Mesenchymal stem cell (in vitro differentiated cells and primary cell): ENCODE results near the gene ANKRD29.

Source experiments
- DNase-seq: peaks from one replicate; pipeline ENCODE4 v3.0.0-alpha.2; 2013
- H2AFZ ChIP-seq: one replicate; pipeline ENCODE4 v1.6.1; 2013; ENCODE audit warnings: low read depth, mild to moderate bottlenecking, control low read depth, inconsistent platforms, low read length, moderate library complexity
- H2AK5ac ChIP-seq: 2 replicates; pipeline ENCODE4 v1.6.1; 2013; ENCODE audit warnings: low read length, moderate library complexity, mild to moderate bottlenecking, inconsistent platforms; ENCODE audit not compliant: severe bottlenecking
- H2BK120ac ChIP-seq: one replicate; pipeline ENCODE4 v1.6.1; 2013; ENCODE audit warnings: low read depth, mild to moderate bottlenecking, inconsistent platforms, low read length, moderate library complexity
- H2BK12ac ChIP-seq, 2 experiments: one replicate each; pipeline ENCODE4 v1.6.1; 2013; ENCODE audit warnings: inconsistent platforms in 2 of 2, low read length in 2 of 2, mild to moderate bottlenecking in 2 of 2, moderate library complexity in 2 of 2, control low read depth in 1 of 2
- H2BK15ac ChIP-seq: one replicate; pipeline ENCODE4 v1.6.1; 2013; ENCODE audit warnings: mild to moderate bottlenecking, low read depth, inconsistent platforms; ENCODE audit not compliant: poor library complexity, severe bottlenecking
- H2BK5ac ChIP-seq: 2 replicates; pipeline ENCODE4 v1.6.1; 2013; ENCODE audit warnings: low read depth, mild to moderate bottlenecking, low read length, control low read depth, inconsistent platforms; ENCODE audit not compliant: poor library complexity, severe bottlenecking
- H3K14ac ChIP-seq, 2 experiments: one replicate each; pipeline ENCODE4 v1.6.1; 2013; ENCODE audit warnings: inconsistent platforms in 2 of 2, low read length in 2 of 2, control low read depth in 1 of 2, mild to moderate bottlenecking in 1 of 2, moderate library complexity in 1 of 2
- H3K18ac ChIP-seq, 2 experiments: one replicate each; pipeline ENCODE4 v1.6.1; 2013; ENCODE audit warnings: inconsistent platforms in 2 of 2, low read length in 2 of 2, control low read depth in 1 of 2, low read depth in 1 of 2, mild to moderate bottlenecking in 1 of 2
- H3K23ac ChIP-seq, 2 experiments: one replicate each; pipeline ENCODE4 v1.6.1; 2013; ENCODE audit warnings: inconsistent platforms in 2 of 2, low read length in 2 of 2, mild to moderate bottlenecking in 2 of 2, moderate library complexity in 2 of 2, control low read depth in 1 of 2
- H3K27ac ChIP-seq: 2 replicates; pipeline ENCODE4 v1.5.1; 2013; ENCODE audit warnings: mild to moderate bottlenecking, moderate library complexity, low read length, control low read depth, inconsistent platforms; ENCODE audit not compliant: poor library complexity, severe bottlenecking
- H3K27me3 ChIP-seq, 2 experiments: 2 replicates each; pipeline versions ENCODE4 v1.6.1 to v1.7.0; 2013; ENCODE audit warnings: low read length in 2 of 2, mild to moderate bottlenecking in 2 of 2, moderate library complexity in 2 of 2, control low read depth in 1 of 2, inconsistent platforms in 1 of 2; ENCODE audit not compliant: control insufficient read depth in 1 of 2, insufficient read depth in 1 of 2
- H3K36me3 ChIP-seq, 2 experiments: 2 replicates each; pipeline versions ENCODE4 v1.6.1 to v1.7.0; 2013; ENCODE audit warnings: low read length in 2 of 2, control low read depth in 1 of 2, inconsistent platforms in 1 of 2, low read depth in 1 of 2, mild to moderate bottlenecking in 1 of 2; ENCODE audit not compliant: insufficient read depth in 2 of 2, control insufficient read depth in 1 of 2
- H3K4ac ChIP-seq, 2 experiments: one replicate each; pipeline ENCODE4 v1.6.1; 2013; ENCODE audit warnings: inconsistent platforms in 2 of 2, low read length in 2 of 2, mild to moderate bottlenecking in 2 of 2, moderate library complexity in 2 of 2, control low read depth in 1 of 2, low read depth in 1 of 2
- H3K4me1 ChIP-seq: 2 replicates; pipeline ENCODE4 v1.6.1; 2013; ENCODE audit warnings: low read depth, low read length, control low read depth; ENCODE audit not compliant: control insufficient read depth, insufficient read depth
- H3K4me2 ChIP-seq: 2 replicates; pipeline ENCODE4 v1.6.1; 2013; ENCODE audit warnings: low read length, mild to moderate bottlenecking, inconsistent platforms; ENCODE audit not compliant: poor library complexity, severe bottlenecking
- H3K4me3 ChIP-seq, 2 experiments: 2 replicates each; pipeline versions ENCODE4 v1.5.1 to v1.7.0; 2013; ENCODE audit warnings: low read length in 2 of 2, mild to moderate bottlenecking in 2 of 2, control low read depth in 1 of 2, low read depth in 1 of 2; ENCODE audit not compliant: insufficient read depth in 1 of 2
- H3K79me1 ChIP-seq: replicated peaks from 2 replicates; pipeline ENCODE4 v1.6.1; 2013; ENCODE audit warnings: mild to moderate bottlenecking, control low read depth, low read length, inconsistent platforms; ENCODE audit not compliant: poor library complexity, severe bottlenecking
- H3K9ac ChIP-seq: 2 replicates; pipeline ENCODE4 v1.7.0; 2013; ENCODE audit warnings: mild to moderate bottlenecking, low read length, moderate library complexity
- H3K9me3 ChIP-seq: 2 replicates; pipeline ENCODE4 v1.7.0; 2013; ENCODE audit warnings: mild to moderate bottlenecking, low read length; ENCODE audit not compliant: control insufficient read depth
- H4K8ac ChIP-seq: one replicate; pipeline ENCODE4 v1.6.1; 2013; ENCODE audit warnings: inconsistent platforms, mild to moderate bottlenecking, low read length, moderate library complexity
- H4K91ac ChIP-seq: one replicate; pipeline ENCODE4 v1.6.1; 2013; ENCODE audit warnings: mild to moderate bottlenecking, low read length, inconsistent platforms
- WGBS: methylation state at CpG from one replicate; pipeline ENCODE4 v1.1.7; 2013; ENCODE audit warnings: mixed read lengths; 5-methylcytosine and 5-hydroxymethylcytosine counted together

Gene ANKRD29

DNA sequence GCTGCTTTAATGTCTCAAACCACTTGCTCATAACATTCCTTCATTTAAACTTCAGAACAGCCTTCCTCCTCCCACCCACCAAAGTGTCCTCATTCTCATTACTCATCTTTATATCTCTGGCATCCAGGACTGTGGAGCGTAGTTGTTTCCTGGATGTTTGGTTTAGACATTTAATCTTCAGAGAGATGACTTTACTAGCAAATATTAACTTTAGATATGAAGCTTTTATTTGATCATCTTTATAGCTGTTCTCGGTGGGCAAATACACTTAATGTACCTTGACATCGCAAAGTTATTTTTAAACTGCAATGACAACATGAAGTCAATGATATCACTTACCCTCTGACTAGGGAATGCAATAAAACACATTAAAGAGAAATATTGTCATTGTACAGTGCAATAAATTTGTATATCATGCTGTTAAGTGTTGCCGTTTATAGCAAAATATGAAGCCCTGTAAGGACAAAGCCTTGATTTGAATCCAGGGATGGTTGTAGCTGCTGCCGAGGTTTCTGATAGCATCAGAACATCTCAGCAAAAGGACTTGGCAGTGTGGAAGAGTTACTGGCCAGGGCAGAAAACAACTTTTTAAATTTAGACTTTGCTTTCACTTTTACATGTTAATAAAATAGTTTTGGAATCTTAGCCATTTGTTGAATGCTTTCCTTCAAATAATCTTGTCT lies 21.9 kb upstream of the ANKRD29 start:
- H3K14ac ChIP-seq, result no peak overlapping the region

DNA sequence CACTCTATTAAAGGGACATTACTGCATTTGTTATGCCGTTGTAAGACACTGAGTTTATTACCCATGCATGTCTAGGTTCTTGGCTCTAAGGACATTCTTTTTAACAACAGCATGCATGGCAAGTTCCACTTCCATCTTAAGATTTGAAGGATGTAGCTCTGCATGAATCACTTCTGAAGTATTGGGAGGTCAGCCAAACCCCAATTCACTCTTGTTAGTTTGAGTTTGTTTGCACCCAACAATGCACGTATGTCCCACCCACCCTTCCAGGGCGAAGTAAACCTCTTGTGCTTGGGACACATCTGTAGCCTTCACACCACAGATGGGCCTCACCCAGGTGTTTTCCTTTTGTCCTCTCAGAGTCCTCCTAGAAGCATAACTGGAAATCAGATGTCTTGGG lies 21.0 kb upstream of the ANKRD29 start:
- H3K79me1 ChIP-seq, result no peaks in the 10 kb centered on the region
- WGBS, result 53% methylated on average over 3 of the region's 3 CpGs
- H2BK12ac ChIP-seq, result no peak overlapping the region
- H3K27me3 ChIP-seq, result peaks cover under 1% of the 10 kb centered on the region in 2 experiments
- H3K23ac ChIP-seq, result no peak overlapping the region
- no peak overlapping the region for H3K4me2 ChIP-seq
- H3K14ac ChIP-seq, result no peak overlapping the region
- H3K36me3 ChIP-seq, result no peaks in the 10 kb centered on the region
- no peak for DNase-seq
- no peak overlapping the region for H3K27ac ChIP-seq
- no peak overlapping the region for H2AK5ac ChIP-seq
- no peak overlapping the region for H2BK5ac ChIP-seq
- H3K4me3 ChIP-seq, result no peak overlapping the region
- H2BK15ac ChIP-seq, result no peak overlapping the region
- H2BK120ac ChIP-seq, result no peak overlapping the region
- no peak overlapping the region for H3K9ac ChIP-seq
- peaks cover 3% of the 10 kb centered on the region for H3K4me1 ChIP-seq
- no peak overlapping the region for H2AFZ ChIP-seq
- H3K4ac ChIP-seq, result no peak overlapping the region
- no peak overlapping the region for H3K18ac ChIP-seq
- H4K8ac ChIP-seq, result no peak overlapping the region
- H4K91ac ChIP-seq, result no peak overlapping the region
- H3K9me3 ChIP-seq, result no peaks in the 10 kb centered on the region

More for the DNA sequence above, 21.9 kb upstream of the ANKRD29 start:
- H2BK12ac ChIP-seq, result no peak overlapping the region
- peak overlapping the region; percentile 22 for H3K27ac ChIP-seq
- H3K4me2 ChIP-seq, result peak overlapping the region; percentile 49
- no peak overlapping the region for H2AK5ac ChIP-seq
- no peaks in the 10 kb centered on the region for H3K9me3 ChIP-seq
- 97% methylated on average over 2 of the region's 5 CpGs for WGBS
- peaks cover 3 to 5% of the 10 kb centered on the region in 2 experiments for H3K27me3 ChIP-seq
- H3K4ac ChIP-seq, result no peak overlapping the region
- no peak overlapping the region for H2BK15ac ChIP-seq
- H3K18ac ChIP-seq, result no peak overlapping the region
- H3K4me1 ChIP-seq, result peaks cover 12% of the 10 kb centered on the region
- H2AFZ ChIP-seq, result no peak overlapping the region
- no peak overlapping the region for H2BK5ac ChIP-seq
- no peaks in the 10 kb centered on the region for H3K36me3 ChIP-seq
- DNase-seq, result no peak
- H3K9ac ChIP-seq, result peak overlapping the region; percentile 80
- no peak overlapping the region for H4K8ac ChIP-seq
- no peak overlapping the region for H2BK120ac ChIP-seq
- H3K79me1 ChIP-seq, result no peaks in the 10 kb centered on the region
- H3K4me3 ChIP-seq, result peak overlapping the region in 1 of 2 experiments; percentile 52
- H4K91ac ChIP-seq, result no peak overlapping the region
- H3K23ac ChIP-seq, result no peak overlapping the region

DNA sequence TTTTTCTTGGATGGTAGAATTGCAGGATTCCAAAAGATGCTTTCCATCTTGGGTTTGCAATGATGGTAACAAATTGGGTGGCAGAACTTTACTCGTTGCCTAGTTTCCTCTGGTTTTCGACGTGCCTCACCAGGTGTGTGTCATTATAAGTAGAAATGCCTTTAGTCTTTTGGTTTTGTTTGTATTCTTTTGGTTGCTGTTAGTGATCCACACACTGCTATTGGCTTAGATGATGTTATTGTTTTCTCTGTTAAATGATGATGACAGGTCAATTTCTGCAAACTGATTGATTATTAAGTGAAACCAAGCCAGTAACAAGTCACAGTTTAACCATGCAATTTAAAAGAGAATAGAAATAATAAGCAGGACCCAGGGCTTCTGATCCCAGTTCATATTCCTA lies 20.4 kb upstream of the ANKRD29 start:
- no peaks in the 10 kb centered on the region for H3K36me3 ChIP-seq
- 90% methylated on average over 3 of the region's 3 CpGs for WGBS

DNA sequence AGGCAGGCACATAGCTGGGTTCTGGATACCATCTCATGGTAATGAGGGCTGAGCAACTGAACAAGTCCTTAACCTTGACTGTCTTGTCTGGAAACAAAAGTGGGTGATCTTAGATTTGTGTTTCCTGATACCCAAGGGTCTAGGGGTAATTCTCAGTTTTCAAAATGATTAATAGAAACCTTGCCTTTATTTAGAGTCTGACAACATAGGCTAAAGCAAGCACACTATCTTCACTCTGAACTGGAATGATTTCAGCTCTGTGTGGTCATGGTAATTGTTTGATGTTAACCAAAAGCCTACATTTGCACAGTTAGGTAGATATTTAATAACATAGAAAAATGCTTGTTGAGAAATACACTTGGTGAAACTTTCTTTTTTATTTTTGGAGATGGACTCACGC lies 19.8 kb upstream of the ANKRD29 start:
- H3K18ac ChIP-seq, result no peak overlapping the region
- H3K9me3 ChIP-seq, result no peaks in the 10 kb centered on the region
- no peak overlapping the region for H3K14ac ChIP-seq
- H2AK5ac ChIP-seq, result no peak overlapping the region
- no peaks in the 10 kb centered on the region for H3K36me3 ChIP-seq
- H4K8ac ChIP-seq, result no peak overlapping the region
- 94% methylated on average over 1 of the region's 1 CpG for WGBS
- H3K79me1 ChIP-seq, result no peaks in the 10 kb centered on the region
- H3K4me2 ChIP-seq, result no peak overlapping the region
- H3K27me3 ChIP-seq, result peaks cover 0 to 6% of the 10 kb centered on the region in 2 experiments
- no peak overlapping the region for H2BK12ac ChIP-seq
- H3K4me1 ChIP-seq, result peaks cover 3% of the 10 kb centered on the region
- H2BK5ac ChIP-seq, result no peak overlapping the region
- H2AFZ ChIP-seq, result no peak overlapping the region
- H2BK120ac ChIP-seq, result no peak overlapping the region
- no peak overlapping the region for H3K4ac ChIP-seq
- no peak overlapping the region for H2BK15ac ChIP-seq
- no peak overlapping the region for H3K23ac ChIP-seq
- H4K91ac ChIP-seq, result no peak overlapping the region
- no peak overlapping the region for H3K27ac ChIP-seq
- DNase-seq, result no peak
- no peak overlapping the region for H3K9ac ChIP-seq
- no peak overlapping the region for H3K4me3 ChIP-seq

More for the DNA sequence above, 20.4 kb upstream of the ANKRD29 start:
- H4K8ac ChIP-seq, result no peak overlapping the region
- no peak overlapping the region for H3K18ac ChIP-seq
- peaks cover 3% of the 10 kb centered on the region for H3K4me1 ChIP-seq
- H3K4me3 ChIP-seq, result no peak overlapping the region
- no peaks in the 10 kb centered on the region for H3K79me1 ChIP-seq
- no peak overlapping the region for H3K23ac ChIP-seq
- H3K4ac ChIP-seq, result no peak overlapping the region
- no peak overlapping the region for H3K9ac ChIP-seq
- H4K91ac ChIP-seq, result no peak overlapping the region
- no peak overlapping the region for H2BK5ac ChIP-seq
- H2BK15ac ChIP-seq, result no peak overlapping the region
- H2AFZ ChIP-seq, result no peak overlapping the region
- no peak overlapping the region for H3K4me2 ChIP-seq
- no peak overlapping the region for H3K14ac ChIP-seq
- H2BK12ac ChIP-seq, result no peak overlapping the region
- H2BK120ac ChIP-seq, result no peak overlapping the region
- DNase-seq, result no peak
- peaks cover 0 to 2% of the 10 kb centered on the region in 2 experiments for H3K27me3 ChIP-seq
- no peak overlapping the region for H2AK5ac ChIP-seq
- H3K27ac ChIP-seq, result no peak overlapping the region
- no peaks in the 10 kb centered on the region for H3K9me3 ChIP-seq
